ENCODE data around the gene HSPH1.

- TF ChIP-seq POLR2A (IDR thresholded peaks at IDR 0.05) (no peak), CTCF (IDR thresholded peaks at IDR 0.05) (no peak)
Measured at GRCh38 chr13:31115616-31116015, 46.1 kb downstream of the HSPH1 start.

Data from heart left ventricle (tissue), 13 donors.